Measurements from ENCODE around the gene RPS3. TPM values are rescaled to one million over a fixed set of nuclear protein-coding genes. Genes with fewer than 3 reads are reported as not detected.
A peak's percentile ranks its signal among the peaks of the same experiment; 100 is the strongest.

Gene RPS3
- total RNA-seq, 1 experiment from 2014 or later, result 3,765 TPM

GRCh38 chr11:75349521-75350116 lies 49.7 kb upstream of the RPS3 start:
- peak overlapping the region; percentile 87 for H3K4me2 ChIP-seq (ENCODE audit: insufficient read depth, insufficient read length, low read length)
- H3K79me1 ChIP-seq (ENCODE audit: insufficient read depth, low read depth, low read length, poor library complexity, severe bottlenecking), result no peaks in the 10 kb centered on the region
- no peak overlapping the region for H4K5ac ChIP-seq (ENCODE audit: insufficient read length, low read depth, low read length)
- Mint-ChIP-seq H3K4me3 (peak overlapping the region in 1 of 2 experiments; percentile 61; a peak in 2 of 5 replicates), H3K36me3 (ENCODE audit: insufficient read depth in 1 of 3, low read depth in 3 of 3) (no peaks in the 10 kb centered on the region; a peak in 1 of 7 replicates), H3K27me3 (ENCODE audit: low read depth) (peaks cover 9% of the 10 kb centered on the region), H3K27ac (no peak overlapping the region; a peak in 1 of 7 replicates), H3K9me3 (no peaks in the 10 kb centered on the region; a peak in 1 of 5 replicates), H3K4me1 (peaks cover 58 to 64% of the 10 kb centered on the region in 2 experiments)
- DNase-seq, result peak; percentile 34
- no peak overlapping the region for H4K8ac ChIP-seq (replicated peaks; ENCODE audit: insufficient read length, low read depth, low read length)
- H3K9me3 ChIP-seq (ENCODE audit: control insufficient read depth, low read depth, low read length), result no peaks in the 10 kb centered on the region
- H3K23me2 ChIP-seq (ENCODE audit: insufficient read length, low read depth, low read length, poor library complexity, severe bottlenecking), result peaks cover 10% of the 10 kb centered on the region
- no peak overlapping the region for H3T11ph ChIP-seq (ENCODE audit: low read length)
- H2AK5ac ChIP-seq (ENCODE audit: insufficient read length, low read length), result no peak overlapping the region
- no peak overlapping the region for H4K91ac ChIP-seq (ENCODE audit: insufficient read length, low read depth, low read length)
- H2BK15ac ChIP-seq (ENCODE audit: low read depth, low read length), result no peak overlapping the region
- no peak overlapping the region for H2BK5ac ChIP-seq (ENCODE audit: insufficient read length, low read length)
- no peaks in the 10 kb centered on the region; the same call in 1 of the 2 replicates for H3K79me2 ChIP-seq (ENCODE audit: insufficient read depth, low read length)
- H3K4me1 ChIP-seq (ENCODE audit: insufficient read depth, low read length), result peaks cover 14% of the 10 kb centered on the region
- H4K20me1 ChIP-seq (ENCODE audit: control insufficient read depth, insufficient read depth, insufficient read length), result no peaks in the 10 kb centered on the region
- H3K56ac ChIP-seq (ENCODE audit: insufficient read length, low read depth, low read length), result no peak overlapping the region
- no peak overlapping the region; the same call in 1 of the 2 replicates for H3K14ac ChIP-seq (ENCODE audit: insufficient read depth, low read length)
- peaks cover 2% of the 10 kb centered on the region; the same call in 1 of the 2 replicates for H3K27me3 ChIP-seq (ENCODE audit: insufficient read depth, low read length)
- H2AFZ ChIP-seq (ENCODE audit: low read length), result no peak overlapping the region
- no peak overlapping the region for H3K23ac ChIP-seq (ENCODE audit: insufficient read length, low read depth, low read length)
- H2BK20ac ChIP-seq (ENCODE audit: low read depth, low read length, poor library complexity, severe bottlenecking), result no peak overlapping the region
- TF ChIP-seq CTCF (conservative IDR thresholded peaks at IDR 0.05), result no peak
- H2BK12ac ChIP-seq (ENCODE audit: insufficient read length, low read depth, low read length), result no peak overlapping the region
- WGBS (ENCODE audit: extremely low coverage, insufficient read length, low lambda C conversion rate), result no CpG with 5 or more reads among the region's 4 CpGs
- no peak overlapping the region for H2BK120ac ChIP-seq (ENCODE audit: low read depth, low read length, poor library complexity, severe bottlenecking)
- no peak overlapping the region for H3K27ac ChIP-seq (ENCODE audit: insufficient read length, low read depth, low read length)
- H3K18ac ChIP-seq (ENCODE audit: insufficient read length, low read depth, low read length), result no peak overlapping the region
- H3K4ac ChIP-seq (ENCODE audit: low read depth, low read length), result no peak overlapping the region
- no peak overlapping the region for H3K9ac ChIP-seq (ENCODE audit: extremely low read depth, insufficient read length, low read length)
